Activated T-cell treated with anti-CD3 and anti-CD28 coated beads for 1 hour (primary cell): ENCODE measurements around the gene RAB7A.
"Not testable (repeated sequence)": the region's sequence is repeated elsewhere in the genome, so short reads cannot be mapped to it uniquely, and the experiment has no call there.

Experiments used
- DNase-seq: peaks from one replicate; pipeline ENCODE4 v3.0.0-alpha.2; 2020; ENCODE audit warnings: low read depth

The RAB7A gene

DNA sequence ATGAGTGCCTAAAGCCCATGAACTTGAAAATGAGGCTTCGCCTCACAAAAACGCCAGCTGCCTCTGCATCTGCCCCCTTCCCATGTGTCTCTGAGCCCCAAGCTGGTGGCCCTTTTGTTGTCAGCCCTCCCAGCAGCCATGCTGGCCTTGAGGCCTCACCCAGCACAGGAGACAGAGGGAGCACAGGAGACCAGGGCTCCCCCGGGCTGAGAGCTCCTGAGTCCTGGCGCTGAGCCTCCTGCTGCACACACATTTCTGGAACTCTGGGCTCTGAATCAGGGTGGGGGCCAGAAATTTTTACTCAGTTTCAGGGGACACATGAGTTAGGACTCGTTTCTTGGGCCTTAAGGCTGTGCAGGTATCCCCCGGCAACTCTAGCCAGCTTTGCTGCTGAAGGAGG lies 97.0 kb downstream of the RAB7A start:
- DNase-seq, result no peak

- no peak for DNase-seq
These were observed 97.6 kb downstream of the RAB7A start for GRCh38 chr3:128823631-128824030.

GRCh38 chr3:128824132-128824850 lies 98.3 kb downstream of the RAB7A start:
- no peak for DNase-seq

- no peak for DNase-seq
These were observed 99.2 kb downstream of the RAB7A start for GRCh38 chr3:128825117-128825725.

DNA sequence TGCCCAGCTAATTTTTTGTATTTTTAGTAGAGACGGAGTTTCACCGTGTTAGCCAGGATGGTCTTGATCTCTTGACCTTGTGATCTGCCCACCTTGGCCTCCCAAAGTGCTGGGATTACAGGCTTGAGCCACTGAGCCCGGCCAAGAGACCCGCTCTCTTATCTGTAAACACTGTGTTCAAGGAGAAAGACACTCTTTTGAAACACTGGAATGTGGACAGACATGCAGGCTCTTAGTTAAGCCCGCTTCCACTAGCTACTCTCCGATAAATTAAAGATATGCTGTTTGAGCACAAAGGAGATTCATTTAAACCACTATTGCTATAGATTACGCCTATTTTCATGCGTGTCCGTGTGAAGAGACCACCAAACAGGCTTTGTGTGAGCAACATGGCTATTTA lies 103.1 kb downstream of the RAB7A start:
- DNase-seq, result not testable (repeated sequence)

- DNase-seq, result not testable (repeated sequence)
These were observed 104.1 kb downstream of the RAB7A start for GRCh38 chr3:128829925-128830625.

- not testable (repeated sequence) for DNase-seq
These were observed 104.8 kb downstream of the RAB7A start for GRCh38 chr3:128830762-128831161.

GRCh38 chr3:128832979-128833378 lies 107.0 kb downstream of the RAB7A start:
- DNase-seq, result not testable (repeated sequence)

GRCh38 chr3:128835096-128835495 lies 109.1 kb downstream of the RAB7A start:
- DNase-seq, result no peak

DNA sequence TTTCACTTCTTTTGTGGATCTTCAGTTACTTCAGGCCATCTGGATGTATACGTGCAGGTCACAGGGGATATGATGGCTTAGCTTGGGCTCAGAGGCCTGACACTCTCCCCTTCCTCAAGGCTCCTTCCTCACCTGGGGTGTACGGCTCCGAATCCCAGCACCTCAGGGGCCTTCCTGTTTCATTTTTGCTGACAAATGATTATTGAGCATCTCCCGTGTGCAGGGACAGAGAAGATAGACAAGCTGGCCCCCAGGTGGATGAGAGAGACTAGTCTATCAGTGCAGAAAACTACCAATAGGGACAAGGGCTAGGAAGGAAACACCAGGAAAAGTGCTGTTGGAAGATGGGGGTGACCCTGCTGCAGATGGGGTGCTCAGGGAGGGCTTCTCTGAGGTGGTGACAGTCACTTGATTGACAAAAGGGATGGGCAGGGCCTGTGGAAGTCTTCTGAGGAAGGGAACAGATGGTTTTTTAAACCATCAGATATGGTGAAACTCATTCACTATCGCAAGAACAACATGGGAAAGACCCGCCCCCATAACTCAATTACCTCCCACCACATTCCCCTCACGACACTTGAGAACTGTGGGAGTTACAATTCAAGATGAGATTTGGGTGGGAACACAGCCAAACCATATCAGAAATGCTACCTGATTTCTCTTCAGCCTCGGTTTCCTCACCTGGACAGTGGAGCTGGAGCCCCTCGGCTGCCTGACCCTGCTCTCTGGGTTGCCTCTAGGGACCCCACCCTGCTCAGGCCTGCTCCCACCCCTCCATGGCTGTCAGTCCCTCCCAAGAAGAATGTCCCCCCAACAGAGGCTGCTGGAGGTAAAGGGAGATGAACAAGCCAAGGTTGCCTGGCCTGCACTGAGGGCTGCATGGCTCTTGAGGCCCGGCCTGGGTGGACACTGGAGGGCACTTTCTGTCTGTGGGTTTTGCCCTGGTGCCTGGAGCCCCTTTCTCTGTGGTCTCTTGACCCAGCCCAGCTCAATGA lies 116.2 kb downstream of the RAB7A start:
- DNase-seq, result no peak

GRCh38 chr3:128844502-128844901 lies 118.5 kb downstream of the RAB7A start:
- DNase-seq, result no peak

DNA sequence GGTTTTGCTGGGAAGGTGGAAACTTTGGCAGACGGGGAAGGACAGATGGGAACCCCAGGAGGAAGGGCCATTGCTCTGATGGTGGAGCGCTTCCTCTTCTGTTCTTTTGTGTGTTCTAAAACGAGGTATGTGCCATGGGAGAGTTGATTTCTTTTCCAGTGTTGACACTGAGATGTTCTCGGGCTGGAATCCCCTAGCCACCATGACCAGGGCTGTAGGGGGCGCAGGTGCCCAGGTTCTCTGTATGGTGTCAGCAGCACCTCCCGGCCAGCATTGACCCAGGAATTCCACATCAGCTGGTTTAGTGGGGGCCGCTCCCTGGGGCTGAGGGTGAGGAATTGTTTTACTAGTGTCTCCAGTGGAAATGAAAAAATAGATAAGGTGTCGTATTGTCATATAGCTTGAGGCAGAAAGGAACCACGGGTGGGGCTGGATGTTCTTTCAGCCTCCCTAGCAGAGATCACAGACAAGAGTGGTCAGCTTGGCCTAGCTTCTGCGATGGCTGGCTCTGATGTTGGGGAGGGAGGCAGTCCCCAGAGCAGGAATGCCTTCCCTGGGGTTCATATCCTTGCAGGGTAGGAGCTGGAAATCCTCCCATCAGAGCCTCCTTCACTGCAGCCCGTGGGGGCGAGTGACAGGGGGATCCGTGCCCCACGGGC lies 119.3 kb downstream of the RAB7A start:
- no peak for DNase-seq

GRCh38 chr3:128845778-128846485 lies 119.9 kb downstream of the RAB7A start:
- DNase-seq, result peak; percentile 65

GRCh38 chr3:128846486-128846891 lies 120.5 kb downstream of the RAB7A start:
- DNase-seq, result no peak

DNA sequence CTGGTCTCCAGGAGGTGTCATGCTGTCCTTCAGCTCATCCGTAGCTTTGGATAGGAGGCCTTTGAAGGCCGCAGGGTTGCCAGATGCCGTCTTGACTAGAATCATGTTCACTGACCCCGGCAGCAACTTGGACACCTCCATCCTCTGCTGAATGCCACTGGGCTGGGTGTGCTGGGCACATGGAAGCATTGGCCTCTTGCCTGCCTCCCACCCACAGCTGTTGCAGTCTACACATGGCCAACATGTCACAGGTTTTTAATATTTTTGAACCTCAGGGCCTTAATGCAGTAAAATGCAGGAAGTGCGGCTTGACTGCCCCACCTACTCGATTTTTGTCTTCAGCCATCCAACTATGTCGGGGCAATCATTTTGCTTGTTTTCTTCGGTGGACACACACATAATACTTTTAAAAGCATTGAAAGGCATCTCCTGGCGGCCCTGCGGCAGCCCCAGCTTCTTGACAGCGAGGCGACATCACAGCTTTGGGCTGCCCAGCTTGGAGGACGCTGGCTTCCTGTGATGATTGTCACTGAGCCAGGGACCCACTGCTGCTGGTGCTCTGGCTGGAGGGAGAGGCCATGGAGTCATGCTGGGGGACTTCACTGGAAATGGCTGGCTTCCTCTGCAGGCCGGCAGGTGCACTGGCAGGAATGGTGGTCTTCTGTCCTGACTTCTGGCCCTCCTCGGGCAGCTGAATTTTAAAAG lies 121.8 kb downstream of the RAB7A start:
- DNase-seq, result no peak

DNA sequence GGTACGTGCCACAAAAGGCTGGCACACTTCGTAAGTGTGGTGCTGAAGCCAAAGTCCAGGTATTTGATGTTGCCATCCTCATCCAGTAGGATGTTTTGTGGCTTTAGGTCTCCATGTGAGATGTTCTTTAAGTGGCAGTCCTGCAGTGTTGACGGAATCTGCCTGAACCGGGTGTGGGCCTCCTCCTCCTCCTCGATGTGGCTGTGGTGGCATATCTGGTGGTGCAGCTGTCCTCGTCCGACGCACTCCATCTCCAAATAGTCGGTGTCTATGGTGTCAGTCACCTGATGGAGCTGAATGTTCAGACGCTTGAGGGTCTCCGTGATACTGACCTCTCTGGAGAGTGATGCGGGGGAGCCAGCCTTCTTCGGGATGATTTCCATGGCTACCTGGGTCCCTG lies 123.0 kb downstream of the RAB7A start:
- DNase-seq, result no peak

DNA sequence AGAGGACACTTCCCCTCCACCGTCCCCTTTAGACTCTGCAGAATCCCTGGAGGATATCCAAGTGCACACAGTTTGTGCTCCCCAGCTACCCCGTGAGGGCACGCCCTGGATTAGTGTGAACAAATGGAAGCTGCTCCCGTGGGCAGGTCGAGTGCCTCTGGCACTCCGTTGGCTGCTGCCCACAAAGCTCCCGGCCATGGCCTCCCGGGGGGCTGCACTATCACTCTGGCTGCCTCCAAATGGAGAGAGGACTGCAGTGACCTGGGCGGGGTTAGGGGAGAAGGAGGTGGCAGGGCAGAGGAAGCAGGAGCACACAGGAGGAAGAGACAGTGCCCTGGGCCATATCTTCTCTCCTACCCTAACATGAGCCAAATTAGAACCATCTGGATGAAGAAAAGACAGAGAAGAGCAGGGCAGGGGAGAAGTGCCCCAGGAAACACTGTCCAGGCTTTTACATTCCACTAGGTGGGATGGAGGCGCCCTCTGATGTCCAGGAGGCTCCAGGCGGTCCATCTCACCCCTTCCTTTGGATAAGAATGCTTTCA lies 124.0 kb downstream of the RAB7A start:
- no peak for DNase-seq

- DNase-seq, result no peak
These were observed 124.6 kb downstream of the RAB7A start for GRCh38 chr3:128850544-128850943.

- DNase-seq, result no peak
These were observed 125.6 kb downstream of the RAB7A start for GRCh38 chr3:128851601-128852000.

DNA sequence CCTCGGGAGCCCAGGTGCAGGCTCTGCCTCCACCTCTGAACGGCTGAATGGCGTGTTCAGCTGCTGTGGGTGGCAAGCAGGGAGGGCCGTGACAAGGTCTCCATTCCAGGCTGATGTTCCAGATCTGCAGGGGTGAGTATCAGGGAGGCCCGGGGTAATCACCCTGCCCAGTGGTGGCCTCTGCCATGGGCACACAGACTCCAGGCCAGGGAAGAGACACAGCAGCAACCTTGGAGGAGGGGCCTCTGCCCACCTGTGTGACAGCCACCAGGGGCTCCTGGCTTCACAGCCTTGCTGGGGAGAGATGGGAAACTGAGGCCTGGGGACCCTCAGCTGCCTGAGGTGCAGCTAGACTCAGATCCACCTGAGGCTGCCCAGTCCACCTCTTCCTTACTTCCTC lies 127.8 kb downstream of the RAB7A start:
- DNase-seq, result no peak
